Loucy (cell line): ENCODE data around the gene ZNF345.

Source experiments
- H2AFZ ChIP-seq: fragments of 200-600 bp; sonication (generic); 2 replicates; pipeline ENCODE4 v1.6.0; 2016; ENCODE audit warnings: antibody characterized with exemption, mild to moderate bottlenecking, low read length, moderate library complexity
- H3F3A ChIP-seq: fragments of 200-600 bp; 2 replicates; pipeline ENCODE4 v1.6.0; 2016; ENCODE audit warnings: antibody characterized with exemption, low read depth, mild to moderate bottlenecking
- H3K27me3 ChIP-seq: fragments of 200-600 bp; sonication (generic); 2 replicates; pipeline ENCODE4 v1.6.1; 2014; ENCODE audit warnings: low read length, mild to moderate bottlenecking; ENCODE audit not compliant: insufficient read depth, poor library complexity, severe bottlenecking
- H3K36me3 ChIP-seq: fragments of 200-600 bp; sonication (generic); 2 replicates; pipeline ENCODE4 v1.6.1; 2016; ENCODE audit warnings: low read length; ENCODE audit not compliant: insufficient read depth
- H3K4me1 ChIP-seq: fragments of 200-600 bp; sonication (generic); 2 replicates; pipeline ENCODE4 v1.5.1; 2014; ENCODE audit warnings: low read length, mild to moderate bottlenecking; ENCODE audit not compliant: insufficient read depth, poor library complexity, severe bottlenecking
- H3K4me2 ChIP-seq: fragments of 200-600 bp; sonication (generic); 2 replicates; pipeline ENCODE4 v1.6.0; 2014; ENCODE audit warnings: antibody characterized with exemption, low read length, low read depth, mild to moderate bottlenecking; ENCODE audit not compliant: poor library complexity, severe bottlenecking
- H3K4me3 ChIP-seq: fragments of 200-600 bp; sonication (generic); 2 replicates; pipeline ENCODE4 v1.5.1; 2014; ENCODE audit warnings: low read length, mild to moderate bottlenecking, mixed read lengths; ENCODE audit not compliant: poor library complexity, severe bottlenecking
- H3K79me2 ChIP-seq: fragments of 200-600 bp; sonication (generic); 2 replicates; pipeline ENCODE4 v1.6.1; 2014; ENCODE audit warnings: low read length; ENCODE audit not compliant: insufficient read depth
- H3K9ac ChIP-seq: fragments of 200-600 bp; sonication (generic); 2 replicates; pipeline ENCODE4 v1.6.0; 2014; ENCODE audit warnings: mild to moderate bottlenecking, low read depth, low read length, moderate library complexity; ENCODE audit not compliant: poor library complexity, severe bottlenecking
- H3K9me2 ChIP-seq: fragments of 200-600 bp; sonication (generic); replicated peaks from 2 replicates; pipeline ENCODE4 v1.6.1; 2016; ENCODE audit warnings: low read depth, low read length, mixed read lengths
- H3K9me3 ChIP-seq: fragments of 200-600 bp; sonication (generic); 2 replicates; pipeline ENCODE4 v1.6.1; 2014; ENCODE audit warnings: mild to moderate bottlenecking, antibody characterized with exemption, low read length, low read depth; ENCODE audit not compliant: insufficient read depth
- H4K20me1 ChIP-seq: fragments of 200-600 bp; sonication (generic); 2 replicates; pipeline ENCODE4 v1.6.0; 2014; ENCODE audit warnings: antibody characterized with exemption, low read length, mild to moderate bottlenecking; ENCODE audit not compliant: insufficient read depth, poor library complexity, severe bottlenecking
- CTCF ChIP-seq: fragments of 200-600 bp; sonication (generic); conservative IDR thresholded peaks from 2 replicates; pipeline ENCODE4 v1.5.1; 2014; ENCODE audit warnings: mild to moderate bottlenecking, antibody characterized with exemption, low read length
- EZH2phosphoT487 ChIP-seq: fragments of 200-600 bp; IDR thresholded peaks from 2 replicates; pipeline ENCODE4 v1.6.1; 2018; ENCODE audit warnings: antibody characterized with exemption, mild to moderate bottlenecking, moderate library complexity, borderline replicate concordance

Gene ZNF345

GRCh38 chr19:36898422-36898821 lies 47.7 kb downstream of the ZNF345 start:
- H3K36me3 ChIP-seq = peaks cover 35% of the 10 kb centered on the region; the same call in 1 of the 2 replicates
- H3K9ac ChIP-seq = no peak overlapping the region
- TF ChIP-seq EZH2phosphoT487 (no peak), CTCF (no peak)
- no peak overlapping the region for H2AFZ ChIP-seq
- H3K9me2 ChIP-seq = no peaks in the 10 kb centered on the region
- H3F3A ChIP-seq = no peaks in the 10 kb centered on the region
- no peak overlapping the region for H3K4me3 ChIP-seq
- no peak overlapping the region for H3K4me2 ChIP-seq
- H3K27me3 ChIP-seq = no peaks in the 10 kb centered on the region
- no peaks in the 10 kb centered on the region for H3K79me2 ChIP-seq
- H3K4me1 ChIP-seq = no peaks in the 10 kb centered on the region
- H3K9me3 ChIP-seq = peaks cover 35% of the 10 kb centered on the region
- H4K20me1 ChIP-seq = no peaks in the 10 kb centered on the region

DNA sequence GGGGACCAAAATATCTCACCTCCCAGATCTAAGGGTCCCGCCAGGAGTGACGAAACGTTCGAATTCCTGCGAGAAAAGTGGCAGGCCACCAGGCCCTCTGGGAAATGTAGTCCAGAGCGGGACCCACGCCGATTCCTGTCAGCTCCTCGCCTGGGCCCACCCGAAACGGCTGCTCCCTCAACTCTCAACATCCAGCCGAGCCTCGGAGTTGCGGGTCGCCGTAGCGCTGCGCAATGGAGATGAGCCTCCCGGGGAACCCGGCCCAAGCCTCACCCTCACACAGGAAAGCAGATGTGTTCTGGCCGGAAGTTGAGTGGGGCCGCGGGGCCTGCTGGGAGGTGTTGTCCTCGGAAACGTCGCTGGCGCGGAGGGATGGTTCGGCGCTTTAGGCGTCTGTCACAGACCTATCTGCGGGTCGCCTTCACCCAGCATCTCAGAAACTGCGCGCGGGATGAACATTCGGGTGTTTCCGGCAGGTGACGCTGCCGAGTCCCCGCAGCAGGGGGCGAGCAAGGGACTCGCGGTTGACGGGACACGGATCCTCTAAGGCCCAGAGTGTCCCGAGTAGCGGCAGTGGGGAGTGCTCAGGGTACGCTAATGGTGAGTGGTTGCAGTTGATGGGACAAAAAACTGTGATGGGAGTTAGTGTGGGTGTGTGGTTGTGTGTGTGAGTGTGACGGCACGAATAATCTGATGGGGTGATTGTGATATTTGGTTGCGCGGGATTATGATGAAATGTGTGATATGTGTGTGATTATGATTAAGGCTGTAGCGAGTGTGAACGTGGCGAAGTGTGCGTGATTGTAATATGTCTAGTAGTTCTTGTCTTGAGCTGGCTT lies 65.5 kb downstream of the ZNF345 start, which contains the start of the genes ZNF568 and ZNF829:
Gene ZNF568, plus strand, starts transcription at position 341 of the 839 bp plus-strand sequence. CDS start 6,439 bp downstream, outside the sequence.
Gene ZNF829, minus strand, starts transcription at position 300 of the 839 bp plus-strand sequence. CDS start 1,124 bp downstream, outside the sequence.
- Histone ChIP-seq H3K36me3 (no peaks in the 10 kb centered on the region), H3K9ac (peak within 1 kb of the TSS; percentile 71)
- TF ChIP-seq CTCF = peak; percentile 71
- no peak for TF ChIP-seq EZH2phosphoT487

DNA sequence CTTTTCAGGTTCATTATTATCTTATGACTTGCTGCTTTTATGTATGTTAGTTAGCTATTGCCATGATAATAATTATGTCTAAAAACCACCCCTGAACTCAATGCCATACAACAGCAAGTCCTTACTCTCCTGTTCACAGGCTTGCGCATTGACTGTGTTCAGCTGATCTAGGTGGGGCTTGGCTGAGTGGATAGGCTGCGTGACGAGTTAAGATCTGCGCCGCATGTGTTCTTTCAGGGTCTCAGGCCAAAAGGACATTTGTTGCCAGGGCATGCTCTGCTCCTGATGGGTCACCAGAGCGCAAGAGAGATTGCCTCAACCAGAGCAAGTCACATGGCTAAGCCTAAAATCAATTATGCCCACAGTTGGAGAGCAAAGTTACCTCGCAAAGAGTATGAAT lies 66.3 kb downstream of the ZNF345 start:
- H3K4me1 ChIP-seq = peaks cover 13% of the 10 kb centered on the region
- TF ChIP-seq EZH2phosphoT487 (no peak), CTCF (no peak)
- H3F3A ChIP-seq = no peaks in the 10 kb centered on the region
- no peaks in the 10 kb centered on the region for H3K27me3 ChIP-seq
- H3K4me2 ChIP-seq = peak overlapping the region; percentile 72
- H3K36me3 ChIP-seq = no peaks in the 10 kb centered on the region
- no peaks in the 10 kb centered on the region for H3K9me2 ChIP-seq
- H2AFZ ChIP-seq = peak overlapping the region; percentile 80
- no peaks in the 10 kb centered on the region for H3K9me3 ChIP-seq
- peak overlapping the region; percentile 75 for H3K4me3 ChIP-seq
- no peaks in the 10 kb centered on the region for H4K20me1 ChIP-seq
- H3K79me2 ChIP-seq = no peaks in the 10 kb centered on the region
- peak overlapping the region; percentile 71 for H3K9ac ChIP-seq

More for the DNA sequence above, 65.5 kb downstream of the ZNF345 start, which contains the start of the genes ZNF568 and ZNF829:
- no peaks in the 10 kb centered on the region for H3F3A ChIP-seq
- no peaks in the 10 kb centered on the region for H4K20me1 ChIP-seq
- no peaks in the 10 kb centered on the region for H3K79me2 ChIP-seq
- H2AFZ ChIP-seq = peak within 1 kb of the TSS; percentile 80
- peak within 1 kb of the TSS; percentile 72 for H3K4me2 ChIP-seq
- no peaks in the 10 kb centered on the region for H3K27me3 ChIP-seq
- H3K4me3 ChIP-seq = peak within 1 kb of the TSS; percentile 75
- no peaks in the 10 kb centered on the region for H3K9me3 ChIP-seq
- H3K4me1 ChIP-seq = peaks cover 13% of the 10 kb centered on the region
- H3K9me2 ChIP-seq = no peaks in the 10 kb centered on the region
